Endothelial cell of umbilical vein (primary cell): ENCODE results near the gene MBD1. TPM values are rescaled to one million over a fixed set of nuclear protein-coding genes. Genes with fewer than 3 reads are reported as not detected.
A peak's percentile ranks its signal among the peaks of the same experiment; 100 is the strongest.

Source experiments
- BruUV-seq: library from RNA; stranded (reverse); fragments of 400-500 nt; replicated peaks from 2 replicates; lab custom pipeline; 2021; lab: Mats Ljungman, UMichigan
- CTCF ChIA-PET: fragments of 300-600, 350-600 bp; sonication (Branson Sonifier 250); formaldehyde crosslinking; loops from one replicate; lab custom pipeline; 2021; ENCODE audit warnings: antibody characterized with exemption, inconsistent platforms; lab: Charles Lee
- POLR2A ChIA-PET: fragments of 300-600, 350-600 bp; sonication (Branson Sonifier 250); formaldehyde crosslinking; loops from one replicate; lab custom pipeline; 2021; ENCODE audit warnings: antibody characterized with exemption, inconsistent platforms; lab: Charles Lee
- DNase-seq: peaks from one replicate; pipeline ENCODE4 v3.0.0-alpha.2; 2011; ENCODE audit warnings: low read depth, low spot score
- FAIRE-seq: peaks from 2 replicates; lab custom pipeline; 2011; peaks lifted over from hg19 to GRCh38; lab: Jason Lieb, UNC
- H2AFZ ChIP-seq: 2 replicates; pipeline ENCODE4 v1.6.0; 2012; ENCODE audit warnings: low read depth, low read length, control low read depth, inconsistent platforms
- H3K27ac ChIP-seq: 2 replicates; pipeline ENCODE4 v1.5.1; 2011; ENCODE audit warnings: low read depth, mild to moderate bottlenecking, control low read depth, low read length, moderate library complexity; ENCODE audit not compliant: insufficient read depth
- H3K27me3 ChIP-seq, 2 experiments: 2 replicates each; pipeline versions ENCODE4 v1.6.0 to v1.6.1; 2011; ENCODE audit warnings: low read length in 2 of 2, mixed read lengths in 1 of 2; ENCODE audit not compliant: control insufficient read depth in 2 of 2, insufficient read depth in 2 of 2
- H3K36me3 ChIP-seq, 2 experiments: 2 replicates in 1 of 2; 3 replicates in 1 of 2; pipeline ENCODE4 v1.5.1; 2011; ENCODE audit warnings: low read length in 2 of 2, mild to moderate bottlenecking in 1 of 2, moderate library complexity in 1 of 2; ENCODE audit not compliant: control insufficient read depth in 2 of 2, insufficient read depth in 2 of 2; ENCODE audit errors: extremely low read depth in 1 of 2
- H3K4me1 ChIP-seq: 3 replicates; pipeline ENCODE4 v1.5.1; 2011; ENCODE audit warnings: mild to moderate bottlenecking, low read length; ENCODE audit not compliant: control insufficient read depth, insufficient read depth; ENCODE audit errors: extremely low read depth
- H3K4me2 ChIP-seq: 2 replicates; pipeline ENCODE4 v1.6.1; 2011; ENCODE audit warnings: low read length, control low read depth, mixed read lengths; ENCODE audit not compliant: insufficient read depth
- H3K4me3 ChIP-seq, 3 experiments: fragments of 200-600 bp in 1 of 3; sonication (generic), shearing (Covaris generic) in 1 of 3; replicated peaks in 1 of 3; 2 replicates each; pipeline ENCODE4 v1.5.1; 2011 to 2016; ENCODE audit warnings: control low read depth in 3 of 3, low read length in 3 of 3, mild to moderate bottlenecking in 2 of 3, inconsistent platforms in 1 of 3, low read depth in 1 of 3, moderate library complexity in 1 of 3; ENCODE audit not compliant: insufficient read depth in 1 of 3
- H3K79me2 ChIP-seq: 2 replicates; pipeline ENCODE4 v1.6.0; 2012; ENCODE audit warnings: low read length, inconsistent platforms; ENCODE audit not compliant: control insufficient read depth, insufficient read depth
- H3K9ac ChIP-seq: replicated peaks from 2 replicates; pipeline ENCODE3; 2011; ENCODE audit warnings: low read length, control low read depth; ENCODE audit not compliant: insufficient read depth; ENCODE audit errors: extremely low read depth
- H3K9me1 ChIP-seq: replicated peaks from 3 replicates; pipeline ENCODE4 v1.6.0; 2011; ENCODE audit warnings: mild to moderate bottlenecking, low read length; ENCODE audit not compliant: control insufficient read depth, insufficient read depth; ENCODE audit errors: extremely low read depth
- H3K9me3 ChIP-seq: replicated peaks from 2 replicates; pipeline ENCODE4 v1.5.1; 2012; ENCODE audit warnings: low read length, inconsistent platforms; ENCODE audit not compliant: control insufficient read depth, insufficient read depth
- H4K20me1 ChIP-seq: replicated peaks from 2 replicates; pipeline ENCODE3; 2011; ENCODE audit warnings: mild to moderate bottlenecking, low read length; ENCODE audit not compliant: control insufficient read depth, insufficient read depth; ENCODE audit errors: extremely low read depth
- CTCF ChIP-seq, 2 donors: IDR thresholded peaks; 1 replicate in 1 of 2; 2 replicates in 1 of 2; pipeline ENCODE4 v1.5.1; 2011; ENCODE audit warnings: low read length in 2 of 2, mild to moderate bottlenecking in 2 of 2, moderate library complexity in 2 of 2, control low read depth in 1 of 2, inconsistent platforms in 1 of 2, low read depth in 1 of 2; ENCODE audit not compliant: insufficient read depth in 1 of 2; ENCODE audit errors: extremely low read depth in 1 of 2
- EZH2 ChIP-seq: IDR thresholded peaks from 2 replicates; pipeline ENCODE4 v1.6.1; 2012; ENCODE audit warnings: borderline replicate concordance, low read depth, mild to moderate bottlenecking, moderate library complexity, low read length, inconsistent platforms; ENCODE audit not compliant: severe bottlenecking
- FOS ChIP-seq: IDR thresholded peaks from 2 replicates; pipeline ENCODE4 v1.6.1; 2011; ENCODE audit warnings: mild to moderate bottlenecking, low read length, moderate library complexity, borderline replicate concordance; ENCODE audit not compliant: insufficient read depth
- GATA2 ChIP-seq: IDR thresholded peaks from 2 replicates; pipeline ENCODE4 v1.7.0; 2011; ENCODE audit warnings: low read depth, mild to moderate bottlenecking, moderate library complexity, mixed read lengths, low read length; ENCODE audit not compliant: insufficient read length, insufficient read depth
- JUN ChIP-seq: IDR thresholded peaks from 2 replicates; pipeline ENCODE4 v1.6.1; 2011; ENCODE audit warnings: borderline replicate concordance, low read depth; ENCODE audit not compliant: insufficient read length, insufficient read depth
- MAX ChIP-seq: IDR thresholded peaks from 2 replicates; pipeline ENCODE4 v1.6.1; 2011; ENCODE audit not compliant: insufficient read depth, insufficient read length
- MYC ChIP-seq: IDR thresholded peaks from one replicate; pipeline ENCODE4 v1.6.1; 2011; ENCODE audit warnings: mild to moderate bottlenecking, low read depth, low read length
- POLR2A ChIP-seq: IDR thresholded peaks from 2 replicates; pipeline ENCODE4 v1.6.1; 2012; ENCODE audit warnings: low read depth, mild to moderate bottlenecking, control low read depth, low read length
- POLR2AphosphoS5 ChIP-seq: IDR thresholded peaks from 2 replicates; pipeline ENCODE4 v1.6.1; 2012; ENCODE audit warnings: low read depth, mild to moderate bottlenecking, control low read depth, low read length, moderate library complexity; ENCODE audit not compliant: insufficient read depth
- dilution Hi-C: fragments of 300-500 bp; cut with MboI; formaldehyde crosslinking; loops from one replicate; pipeline ENCODE4 v1.15.0; 2019; ENCODE audit warnings: low sequenced_read_pairs; ENCODE audit not compliant: extremely low pct_ligation_motif_present
- intact Hi-C: fragments of 100-400 bp; cut with micrococcal nuclease; formaldehyde crosslinking; loops from one replicate; pipeline ENCODE4 v1.10.0; 2022
- polyA plus RNA-seq, 4 experiments: library from polyadenylated mRNA; depleted of rRNA in 3 of 4; stranded (reverse) in 3 of 4; unstranded in 1 of 4; fragments of >200 nt; gene quantifications; 2 replicates each; pipeline versions ENCODE4 v1.2.1 to v1.2.3, GENCODE V29; 2011 to 2012; ENCODE audit warnings: missing spikeins in 1 of 4
- total RNA-seq: library from RNA; stranded (reverse); gene quantifications from 2 replicates; pipeline ENCODE4 v1.2.3, GENCODE V29; 2021

Gene MBD1
- total and polyA plus RNA-seq, 2 donors (not counting 3 experiments of a cell fraction or from before 2014, with no cell fraction given), result 57.2 to 77.5 TPM

- dilution Hi-C loops (no loop called here), intact Hi-C loops (loop anchor here (1.0 kb wide), 1 partner anchor 11 kb away; the partner anchor contains the start of gene CXXC1)
- no peaks in the 10 kb centered on the region for H4K20me1 ChIP-seq
- peak overlapping the region; percentile 84 for H3K4me2 ChIP-seq
- H3K9ac ChIP-seq, result no peak overlapping the region
- no peak overlapping the region for H3K27ac ChIP-seq
- peak overlapping the region in 1 of 3 experiments; percentile 32 for H3K4me3 ChIP-seq
- H3K9me1 ChIP-seq, result no peaks in the 10 kb centered on the region
- H3K36me3 ChIP-seq, result no peaks in the 10 kb centered on the region
- ChIA-PET POLR2A (no interaction called here), CTCF (interaction anchor here (0.8 to 1.7 kb wide), 5 partner anchors 9 to 59 kb away, joined by 3 to 5 read pairs (median 4); partner anchors contain the start of gene CFAP53)
- peak overlapping the region; percentile 41 for H2AFZ ChIP-seq
- no TSS peak for BruUV-seq
- H3K4me1 ChIP-seq, result no peaks in the 10 kb centered on the region
- H3K79me2 ChIP-seq, result no peaks in the 10 kb centered on the region
- DNase-seq (no peak), FAIRE-seq (no peak)
- H3K9me3 ChIP-seq, result no peaks in the 10 kb centered on the region
- peaks cover 25 to 32% of the 10 kb centered on the region in 2 experiments for H3K27me3 ChIP-seq
- no peak for TF ChIP-seq JUN
- TF ChIP-seq EZH2, result peak; percentile 20
Measured at GRCh38 chr18:50298443-50299284, 17.3 kb upstream of the MBD1 start.

GRCh38 chr18:50297621-50298442, 16.5 kb upstream of the MBD1 start:
- Histone ChIP-seq H3K9me3 (no peaks in the 10 kb centered on the region), H3K79me2 (no peaks in the 10 kb centered on the region), H4K20me1 (no peaks in the 10 kb centered on the region), H3K9me1 (no peaks in the 10 kb centered on the region), H3K9ac (no peak overlapping the region), H3K4me3 (peak overlapping the region in 2 of 3 experiments; percentile 6 to 32), H2AFZ (peak overlapping the region; percentile 83), H3K4me1 (no peaks in the 10 kb centered on the region), H3K27ac (no peak overlapping the region), H3K27me3 (peaks cover 25 to 32% of the 10 kb centered on the region in 2 experiments), H3K36me3 (no peaks in the 10 kb centered on the region), H3K4me2 (peak overlapping the region; percentile 84)
- FAIRE-seq (peak; percentile 93), DNase-seq (peak; percentile 62)
- TF ChIP-seq CTCF (IDR thresholded peaks at IDR 0.05; ENCODE audit: extremely low read depth in 1 of 2, insufficient read depth in 1 of 2, low read depth in 1 of 2, low read length in 2 of 2), result no peak
- no peak for TF ChIP-seq MYC
- no peak for TF ChIP-seq MAX
- no peak for TF ChIP-seq GATA2
- no peak for TF ChIP-seq POLR2A
- TF ChIP-seq POLR2AphosphoS5, result no peak
- TF ChIP-seq FOS, result no peak
- TF ChIP-seq EZH2, result no peak
- no peak for TF ChIP-seq JUN
- dilution Hi-C loops (no loop called here), intact Hi-C loops (loop anchor here (1.0 kb wide), 1 partner anchor 11 kb away; the partner anchor contains the start of gene CXXC1)
- ChIA-PET CTCF (interaction anchor here (0.8 to 1.4 kb wide), 4 partner anchors 9 to 59 kb away, joined by 3 to 5 read pairs (median 4); partner anchors contain the start of gene CFAP53), POLR2A (no interaction called here)
- no TSS peak for BruUV-seq
